Measurements from ENCODE around the gene NFIX. TPM values are rescaled to one million over a fixed set of nuclear protein-coding genes. Genes with fewer than 3 reads are reported as not detected.

Gene NFIX
- total and polyA plus RNA-seq, 9 of the 15 experiments (the other 6 are each of a cell fraction or from before 2014, with no cell fraction given), result 0.28 to 26.8 (median 5.4) TPM

DNA sequence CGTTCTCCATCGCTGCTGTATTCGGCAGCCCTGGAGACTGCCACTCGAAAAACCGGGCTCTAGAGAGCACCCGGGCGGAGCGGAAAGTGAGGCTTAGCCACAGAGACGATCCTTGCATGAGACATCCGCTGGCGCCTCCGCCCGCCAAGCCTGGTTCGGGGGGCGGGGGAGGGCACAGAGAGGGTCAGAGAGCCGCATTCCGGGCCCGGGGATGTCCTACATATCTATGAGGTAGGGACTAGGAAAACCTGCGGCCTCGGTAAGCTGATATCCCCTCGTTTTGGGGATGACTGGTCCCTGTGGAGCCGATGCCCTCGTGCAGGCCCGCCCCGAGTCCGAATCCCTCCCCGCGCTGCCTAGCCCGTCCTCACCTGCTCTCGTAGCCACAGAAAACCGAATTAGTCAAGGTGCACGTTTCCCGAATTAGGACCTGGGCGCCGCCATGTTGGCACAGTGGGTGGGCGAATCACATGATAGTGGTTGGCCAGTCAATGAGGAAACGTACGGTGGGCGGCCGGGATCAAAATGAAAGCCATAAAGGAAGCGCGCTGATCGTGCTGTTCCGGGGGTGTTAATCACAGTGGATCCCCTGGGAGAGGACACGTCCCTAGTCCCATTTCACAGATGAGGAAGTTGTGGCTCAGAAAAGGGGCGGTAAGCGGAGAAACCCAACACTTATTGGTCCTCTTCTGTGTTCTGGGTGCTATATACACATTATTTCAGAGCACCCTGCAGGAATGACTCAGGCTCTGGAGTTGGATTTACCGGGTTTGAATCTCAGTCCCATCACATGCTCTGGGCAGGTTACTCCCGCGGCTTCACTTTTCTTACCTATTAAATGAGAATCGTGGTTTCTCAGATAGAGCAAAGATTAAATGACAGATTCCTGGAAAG lies 121.3 kb downstream of the NFIX start, which contains the start of gene TRMT1:
Gene TRMT1, minus strand, starts transcription at position 459 of the 894 bp plus-strand sequence. Its CDS starts 341 bp downstream, at position 118.
- Histone ChIP-seq H3K27me3 (ENCODE audit: control insufficient read depth in 2 of 2, insufficient read depth in 2 of 2, low read length in 2 of 2) (no peaks in the 10 kb centered on the region), H3K9me3 (replicated peaks; ENCODE audit: control insufficient read depth, insufficient read depth, low read depth, low read length) (no peaks in the 10 kb centered on the region), H4K20me1 (replicated peaks; ENCODE audit: control insufficient read depth, insufficient read depth, low read length) (peaks cover 24% of the 10 kb centered on the region), H3K36me3 (ENCODE audit: control insufficient read depth, insufficient read depth, low read length) (peaks cover 60% of the 10 kb centered on the region), H3K4me3 (peak within 1 kb of the TSS; percentile 90), H3K79me2 (ENCODE audit: control insufficient read depth, insufficient read depth, low read length) (peaks cover 67% of the 10 kb centered on the region), H2AFZ (ENCODE audit: low read depth, low read length) (peak within 1 kb of the TSS; percentile 64), H3K4me2 (ENCODE audit: insufficient read depth, low read length) (peak within 1 kb of the TSS; percentile 96), H3K4me1 (replicated peaks in 1 of 2; ENCODE audit: control insufficient read depth in 2 of 2, insufficient read depth in 2 of 2, low read length in 2 of 2) (peaks cover 19 to 42% of the 10 kb centered on the region in 2 experiments; a peak in 4 of 5 replicates), H3K9me1 (ENCODE audit: control insufficient read depth, insufficient read depth, low read length) (peaks cover 12% of the 10 kb centered on the region), H3K9ac (ENCODE audit: insufficient read depth in 1 of 2, low read depth in 2 of 2, low read length in 2 of 2) (peak within 1 kb of the TSS; percentile 87 to 97), H3K27ac (ENCODE audit: extremely low read depth, low read depth, low read length) (peak within 1 kb of the TSS; percentile 77)
- FAIRE-seq, result peak; percentile 97
- peak; percentile 74 for ATAC-seq
- POLR2A ChIA-PET, result interaction anchor here (0.7 to 4.9 kb wide), 4 partner anchors 10 to 47 kb away, joined by 3 to 31 read pairs (median 4); no protein-coding TSS in a partner anchor
- CTCF ChIA-PET (ENCODE audit: low intra/inter-chr PET ratio), result interaction anchor here (0.7 to 1.2 kb wide), 2 partner anchors 13 to 162 kb away, joined by 3 read pairs; no protein-coding TSS in a partner anchor
- peak; percentile 79 to 96 (median 88) for DNase-seq (ENCODE audit: extremely low read depth in 1 of 4, low spot score in 3 of 4)
- TSS peak; percentile 82 for BruUV-seq (replicated peaks)
- intact Hi-C loops (cut with micrococcal nuclease) (loop anchor here (2.0 kb wide), 1 partner anchor 14 kb away; the partner anchor contains the start of gene LYL1), in situ Hi-C loops (cut with MboI) (no loop called here)
- under 1% methylated on average over 50 of the region's 51 CpGs for WGBS (ENCODE audit: insufficient coverage, low coverage, missing lambda C conversion rate)
- peak; percentile 83 for TF ChIP-seq ATF7 (IDR thresholded peaks at IDR 0.05)
- no peak for TF ChIP-seq ZNF124 (CRISPR knock-in tag; IDR thresholded peaks at IDR 0.05)
- 0 out of 2 replicates have a peak, but pooled peaks have one; percentile 29 for TF ChIP-seq GTF2E2 (tag; IDR thresholded peaks at IDR 0.05)
- TF ChIP-seq VEZF1 (CRISPR knock-in tag; IDR thresholded peaks at IDR 0.05), result peak; percentile 63
- TF ChIP-seq CEBPB (tag; IDR thresholded peaks at IDR 0.05), result peak; percentile 38; the same call in 1 of the 2 replicates
- TF ChIP-seq, protein P1, sequence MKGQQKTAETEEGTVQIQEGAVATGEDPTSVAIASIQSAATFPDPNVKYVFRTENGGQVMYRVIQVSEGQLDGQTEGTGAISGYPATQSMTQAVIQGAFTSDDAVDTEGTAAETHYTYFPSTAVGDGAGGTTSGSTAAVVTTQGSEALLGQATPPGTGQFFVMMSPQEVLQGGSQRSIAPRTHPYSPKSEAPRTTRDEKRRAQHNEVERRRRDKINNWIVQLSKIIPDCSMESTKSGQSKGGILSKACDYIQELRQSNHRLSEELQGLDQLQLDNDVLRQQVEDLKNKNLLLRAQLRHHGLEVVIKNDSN (CRISPR knock-in tag; IDR thresholded peaks at IDR 0.05), result peak; percentile 98
- TF ChIP-seq RBBP5 (IDR thresholded peaks at IDR 0.05; ENCODE audit: borderline replicate concordance, insufficient read depth, low read length, poor library complexity, severe bottlenecking), result peak; percentile 89
- TF ChIP-seq PRMT5 (CRISPR knock-in tag; IDR thresholded peaks at IDR 0.05), result no peak
- TF ChIP-seq CBFB (CRISPR knock-in tag; IDR thresholded peaks at IDR 0.05), result no peak; the same call in 1 of the 2 replicates
- TF ChIP-seq TFAP4 (CRISPR knock-in tag; IDR thresholded peaks at IDR 0.05; ENCODE audit: borderline replicate concordance), result peak; percentile 72; the same call in 1 of the 2 replicates
- TF ChIP-seq, protein P2, sequence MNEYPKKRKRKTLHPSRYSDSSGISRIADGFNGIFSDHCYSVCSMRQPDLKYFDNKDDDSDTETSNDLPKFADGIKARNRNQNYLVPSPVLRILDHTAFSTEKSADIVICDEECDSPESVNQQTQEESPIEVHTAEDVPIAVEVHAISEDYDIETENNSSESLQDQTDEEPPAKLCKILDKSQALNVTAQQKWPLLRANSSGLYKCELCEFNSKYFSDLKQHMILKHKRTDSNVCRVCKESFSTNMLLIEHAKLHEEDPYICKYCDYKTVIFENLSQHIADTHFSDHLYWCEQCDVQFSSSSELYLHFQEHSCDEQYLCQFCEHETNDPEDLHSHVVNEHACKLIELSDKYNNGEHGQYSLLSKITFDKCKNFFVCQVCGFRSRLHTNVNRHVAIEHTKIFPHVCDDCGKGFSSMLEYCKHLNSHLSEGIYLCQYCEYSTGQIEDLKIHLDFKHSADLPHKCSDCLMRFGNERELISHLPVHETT (CRISPR knock-in tag; conservative IDR thresholded peaks at IDR 0.05 in 1 of 2, IDR thresholded peaks at IDR 0.05 in 1 of 2), result peak in 1 of 2 experiments; percentile 44; a peak in 1 of 4 replicates
- TF ChIP-seq ZNF143 (CRISPR knock-in tag; IDR thresholded peaks at IDR 0.05), result peak; percentile 44; the same call in 1 of the 2 replicates
- TF ChIP-seq ARID1B (IDR thresholded peaks at IDR 0.05), result no peak
- peak; percentile 88 for TF ChIP-seq ETV5 (CRISPR knock-in tag; IDR thresholded peaks at IDR 0.05; ENCODE audit: low read depth)
- TF ChIP-seq TRIM28 (IDR thresholded peaks at IDR 0.05), result peak; percentile 57; the same call in 1 of the 2 replicates
- TF ChIP-seq BCOR (IDR thresholded peaks at IDR 0.05), result peak; percentile 99
